HG03558 (cell line): ENCODE measurements around the gene MAML3.

Experiments used
- ATAC-seq: cut with Tn5 transposase; IDR thresholded peaks from one replicate; pipeline ENCODE4 v1.9.1; 2021; ENCODE audit warnings: moderate number of reproducible peaks; ENCODE audit not compliant: unreplicated experiment; ENCODE audit errors: extremely low read depth

Gene MAML3

GRCh38 chr4:140084385-140084784 is 69.6 kb downstream of the MAML3 start:
- no peak for ATAC-seq

GRCh38 chr4:140082391-140082755 is 71.6 kb downstream of the MAML3 start:
- no peak for ATAC-seq

GRCh38 chr4:140081641-140082390 is 72.2 kb downstream of the MAML3 start:
- no peak for ATAC-seq

GRCh38 chr4:140080883-140081282 is 73.1 kb downstream of the MAML3 start:
- ATAC-seq, result no peak

GRCh38 chr4:140078366-140078765 is 75.6 kb downstream of the MAML3 start:
- ATAC-seq, result no peak

- no peak for ATAC-seq
Measured at GRCh38 chr4:140076307-140076706, 77.7 kb downstream of the MAML3 start.

GRCh38 chr4:140071806-140072205 is 82.2 kb downstream of the MAML3 start:
- peak; percentile 35 for ATAC-seq

- ATAC-seq, result no peak
Measured at GRCh38 chr4:140070973-140071372, 83.0 kb downstream of the MAML3 start.

- ATAC-seq, result peak; percentile 32
Measured at GRCh38 chr4:140070366-140070765, 83.6 kb downstream of the MAML3 start.

- ATAC-seq, result no peak
Measured at GRCh38 chr4:140069066-140069465, 84.9 kb downstream of the MAML3 start.

- no peak for ATAC-seq
Measured at GRCh38 chr4:140068271-140068670, 85.7 kb downstream of the MAML3 start.

- no peak for ATAC-seq
Measured at GRCh38 chr4:140066031-140066930, 87.7 kb downstream of the MAML3 start.

- no peak for ATAC-seq
Measured at GRCh38 chr4:140065393-140065792, 88.6 kb downstream of the MAML3 start.

GRCh38 chr4:140061659-140062289 is 92.2 kb downstream of the MAML3 start:
- no peak for ATAC-seq

GRCh38 chr4:140061194-140061593 is 92.8 kb downstream of the MAML3 start:
- ATAC-seq, result no peak

GRCh38 chr4:140059159-140059558 is 94.8 kb downstream of the MAML3 start:
- ATAC-seq, result no peak

GRCh38 chr4:140057701-140058100 is 96.3 kb downstream of the MAML3 start:
- no peak for ATAC-seq

GRCh38 chr4:140056015-140056414 is 98.0 kb downstream of the MAML3 start:
- no peak for ATAC-seq

GRCh38 chr4:140054861-140055260 is 99.1 kb downstream of the MAML3 start:
- ATAC-seq, result no peak

GRCh38 chr4:140053185-140053584 is 100.8 kb downstream of the MAML3 start:
- no peak for ATAC-seq

- no peak for ATAC-seq
Measured at GRCh38 chr4:140052050-140052449, 101.9 kb downstream of the MAML3 start.
